GM12892 (cell line): ENCODE measurements around the gene YES1.

ENCODE experiments used
- POLR2A ChIP-seq: IDR thresholded peaks from 2 replicates; pipeline ENCODE4 v1.6.1; 2011; ENCODE audit warnings: low read depth, low read length, control low read depth
- TAF1 ChIP-seq: IDR thresholded peaks from 2 replicates; pipeline ENCODE4 v1.6.1; 2011; ENCODE audit warnings: low read depth, mild to moderate bottlenecking, control low read depth, low read length, borderline replicate concordance

GRCh38 chr18:697800-698199 lies 114.2 kb downstream of the YES1 start:
- no peak for TF ChIP-seq POLR2A
- no peak for TF ChIP-seq TAF1
